H9 (cell line): ENCODE data around the gene BARX2. TPM values are rescaled to one million over a fixed set of nuclear protein-coding genes. Genes with fewer than 3 reads are reported as not detected.

ENCODE experiments used
- DNase-seq: peaks from one replicate; pipeline ENCODE4 v3.0.0-alpha.2; 2017
- H2AFZ ChIP-seq: one replicate; pipeline ENCODE4 v1.6.1; 2013; ENCODE audit warnings: mild to moderate bottlenecking, low read length, control low read depth, moderate library complexity
- H2AK5ac ChIP-seq: 2 replicates; pipeline ENCODE4 v1.6.1; 2013; ENCODE audit warnings: low read length, control low read depth, mixed read lengths; ENCODE audit not compliant: insufficient read length
- H2BK120ac ChIP-seq: one replicate; pipeline ENCODE4 v1.6.1; 2013; ENCODE audit warnings: low read depth, mild to moderate bottlenecking, low read length, control low read depth, inconsistent platforms; ENCODE audit not compliant: poor library complexity, severe bottlenecking
- H2BK12ac ChIP-seq: 2 replicates; pipeline ENCODE4 v1.6.1; 2013; ENCODE audit warnings: low read length, control low read depth, mixed read lengths, low read depth; ENCODE audit not compliant: insufficient read length
- H2BK15ac ChIP-seq: 2 replicates; pipeline ENCODE4 v1.6.1; 2013; ENCODE audit warnings: low read depth, low read length, control low read depth
- H2BK20ac ChIP-seq: one replicate; pipeline ENCODE4 v1.6.1; 2013; ENCODE audit warnings: low read depth, mild to moderate bottlenecking, low read length, control low read depth, inconsistent platforms; ENCODE audit not compliant: poor library complexity, severe bottlenecking
- H2BK5ac ChIP-seq: 2 replicates; pipeline ENCODE4 v1.6.1; 2013; ENCODE audit warnings: low read length, control low read depth, mixed read lengths; ENCODE audit not compliant: insufficient read length
- H3K14ac ChIP-seq: 2 replicates; pipeline ENCODE4 v1.6.1; 2013; ENCODE audit warnings: low read length, control low read depth; ENCODE audit not compliant: insufficient read depth
- H3K18ac ChIP-seq: 2 replicates; pipeline ENCODE4 v1.6.1; 2013; ENCODE audit warnings: low read depth, mild to moderate bottlenecking, mixed read lengths, low read length, control low read depth; ENCODE audit not compliant: insufficient read length
- H3K23ac ChIP-seq: 2 replicates; pipeline ENCODE4 v1.6.1; 2013; ENCODE audit warnings: low read length, control low read depth, mixed read lengths, low read depth; ENCODE audit not compliant: insufficient read length
- H3K23me2 ChIP-seq: 2 replicates; pipeline ENCODE4 v1.6.1; 2013; ENCODE audit warnings: low read depth, mild to moderate bottlenecking, mixed read lengths, low read length, control low read depth; ENCODE audit not compliant: insufficient read length, poor library complexity, severe bottlenecking
- H3K27ac ChIP-seq: 2 replicates; pipeline ENCODE4 v1.5.1; 2013; ENCODE audit warnings: low read length, control low read depth, mixed read lengths, low read depth; ENCODE audit not compliant: insufficient read length
- H3K27me3 ChIP-seq: 2 replicates; pipeline ENCODE4 v1.6.1; 2013; ENCODE audit warnings: low read length, control low read depth, inconsistent platforms; ENCODE audit not compliant: insufficient read depth
- H3K4ac ChIP-seq: 2 replicates; pipeline ENCODE4 v1.6.1; 2013; ENCODE audit warnings: low read depth, mild to moderate bottlenecking, control low read depth, inconsistent platforms, low read length, moderate library complexity
- H3K4me1 ChIP-seq: 2 replicates; pipeline ENCODE4 v1.6.1; 2013; ENCODE audit warnings: low read length, control low read depth, inconsistent platforms; ENCODE audit not compliant: insufficient read depth
- H3K4me2 ChIP-seq: 2 replicates; pipeline ENCODE4 v1.6.1; 2013; ENCODE audit warnings: low read length, control low read depth, mixed read lengths; ENCODE audit not compliant: insufficient read length, insufficient read depth
- H3K56ac ChIP-seq: 2 replicates; pipeline ENCODE4 v1.6.1; 2013; ENCODE audit warnings: low read depth, mild to moderate bottlenecking, mixed read lengths, low read length, control low read depth; ENCODE audit not compliant: insufficient read length
- H3K79me1 ChIP-seq: 2 replicates; pipeline ENCODE4 v1.6.1; 2013; ENCODE audit warnings: low read depth, mild to moderate bottlenecking, moderate library complexity, low read length, control low read depth, inconsistent platforms; ENCODE audit not compliant: insufficient read depth, poor library complexity, severe bottlenecking
- H3K79me2 ChIP-seq: 2 replicates; pipeline ENCODE4 v1.6.1; 2013; ENCODE audit warnings: low read length, control low read depth, inconsistent platforms; ENCODE audit not compliant: insufficient read depth
- H3K9ac ChIP-seq: 2 replicates; pipeline ENCODE4 v1.6.1; 2013; ENCODE audit warnings: low read length, control low read depth, mixed read lengths; ENCODE audit not compliant: insufficient read length; ENCODE audit errors: extremely low read depth
- H3K9me3 ChIP-seq: one replicate; pipeline ENCODE4 v1.6.1; 2013; ENCODE audit warnings: low read depth, low read length, inconsistent platforms; ENCODE audit not compliant: control insufficient read depth
- H3T11ph ChIP-seq: one replicate; pipeline ENCODE4 v1.6.1; 2013; ENCODE audit warnings: mild to moderate bottlenecking, low read length, control low read depth, inconsistent platforms
- H4K20me1 ChIP-seq: one replicate; pipeline ENCODE4 v1.6.1; 2013; ENCODE audit not compliant: control insufficient read depth, insufficient read length, insufficient read depth
- H4K5ac ChIP-seq: 2 replicates; pipeline ENCODE4 v1.6.1; 2013; ENCODE audit warnings: low read depth, mild to moderate bottlenecking, mixed read lengths, low read length, control low read depth; ENCODE audit not compliant: insufficient read length
- H4K8ac ChIP-seq: replicated peaks from 2 replicates; pipeline ENCODE4 v1.6.1; 2013; ENCODE audit warnings: low read length, control low read depth, mixed read lengths, low read depth; ENCODE audit not compliant: insufficient read length
- H4K91ac ChIP-seq: 2 replicates; pipeline ENCODE4 v1.6.1; 2013; ENCODE audit warnings: low read depth, mild to moderate bottlenecking, moderate library complexity, mixed read lengths, low read length, control low read depth; ENCODE audit not compliant: insufficient read length
- H3K27ac Mint-ChIP-seq, 3 experiments: 2 replicates in 2 of 3; 3 replicates in 1 of 3; pipeline ENCODE4 v1.8.0; 2020 to 2021; ENCODE audit warnings: mixed read lengths in 3 of 3, mild to moderate bottlenecking in 1 of 3, moderate library complexity in 1 of 3
- H3K27me3 Mint-ChIP-seq: 2 replicates; pipeline ENCODE4 v1.8.0; 2021; ENCODE audit warnings: low read depth, mild to moderate bottlenecking, moderate library complexity, mixed read lengths
- H3K36me3 Mint-ChIP-seq, 3 experiments: 2 replicates in 2 of 3; 3 replicates in 1 of 3; pipeline ENCODE4 v1.8.0; 2020 to 2021; ENCODE audit warnings: low read depth in 3 of 3, mixed read lengths in 3 of 3; ENCODE audit not compliant: insufficient read depth in 1 of 3
- H3K4me1 Mint-ChIP-seq, 2 experiments: 2 replicates each; pipeline ENCODE4 v1.8.0; 2020; ENCODE audit warnings: mixed read lengths in 2 of 2
- H3K4me3 Mint-ChIP-seq, 2 experiments: 2 replicates in 1 of 2; 3 replicates in 1 of 2; pipeline ENCODE4 v1.8.0; 2020 to 2021; ENCODE audit warnings: mild to moderate bottlenecking in 2 of 2, mixed read lengths in 2 of 2, moderate library complexity in 1 of 2
- H3K9me3 Mint-ChIP-seq, 2 experiments: 2 replicates in 1 of 2; 3 replicates in 1 of 2; pipeline ENCODE4 v1.8.0; 2020; ENCODE audit warnings: mild to moderate bottlenecking in 2 of 2, mixed read lengths in 2 of 2, moderate library complexity in 1 of 2
- WGBS: extraction: QIAGEN DNeasy Blood & Tissue Kit; methylation state at CpG from one replicate; pipeline ENCODE4 v1.1.7; 2013; ENCODE audit warnings: missing lambda C conversion rate, low lambda C conversion rate, mixed read lengths; ENCODE audit not compliant: insufficient read length; ENCODE audit errors: extremely low coverage; 5-methylcytosine and 5-hydroxymethylcytosine counted together
- total RNA-seq: library from RNA; stranded (reverse); gene quantifications from 2 replicates; pipeline ENCODE4 v1.2.1, GENCODE V29; 2021
- TF ChIP-seq, protein P1 (sequence below): fragments of 200-600 bp; sonication (generic); conservative IDR thresholded peaks from 3 replicates; pipeline ENCODE4 v1.8.0; 2021; ENCODE audit warnings: antibody characterized with exemption, mild to moderate bottlenecking

BARX2 gene
- total RNA-seq, 1 experiment from 2014 or later = not detected

DNA sequence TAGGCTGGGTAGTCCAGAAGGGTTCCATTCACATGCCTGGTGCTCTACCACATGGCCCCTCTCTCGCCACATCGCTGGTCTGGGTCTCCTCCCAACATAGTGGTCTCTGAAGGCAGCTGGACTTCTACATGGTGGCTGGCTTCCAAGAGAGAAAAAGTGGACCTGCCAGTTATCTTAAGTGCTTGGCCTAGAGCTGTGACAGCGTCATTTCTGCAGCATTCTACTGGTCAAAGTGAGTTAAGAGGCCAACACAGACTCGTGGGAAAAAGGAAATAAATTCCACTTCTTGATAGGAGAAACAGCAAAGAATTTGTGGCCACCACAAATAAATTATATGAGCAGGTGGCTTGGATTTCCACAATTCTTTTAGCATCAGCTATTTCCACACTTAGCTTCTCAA lies 21.0 kb upstream of the BARX2 start:
- H2BK15ac ChIP-seq = no peak overlapping the region
- no peak overlapping the region for H3K4ac ChIP-seq
- no peak overlapping the region for H3K56ac ChIP-seq
- no peaks in the 10 kb centered on the region for H3K23me2 ChIP-seq
- no peak overlapping the region for H3K23ac ChIP-seq
- no peak overlapping the region for H3T11ph ChIP-seq
- H2AFZ ChIP-seq = no peak overlapping the region
- H4K5ac ChIP-seq = no peak overlapping the region
- H3K9ac ChIP-seq = no peak overlapping the region
- H3K4me3 Mint-ChIP-seq = no peak overlapping the region
- H2BK12ac ChIP-seq = no peak overlapping the region
- no peak overlapping the region for H4K91ac ChIP-seq
- no peaks in the 10 kb centered on the region for H3K27me3 ChIP-seq
- H3K79me2 ChIP-seq = no peaks in the 10 kb centered on the region
- H3K27ac ChIP-seq = no peak overlapping the region
- H2BK20ac ChIP-seq = no peak overlapping the region
- H3K27me3 Mint-ChIP-seq = peaks cover 18% of the 10 kb centered on the region
- no peak overlapping the region for H2BK5ac ChIP-seq
- H3K4me2 ChIP-seq = no peak overlapping the region
- H3K9me3 ChIP-seq = no peaks in the 10 kb centered on the region
- no peak overlapping the region for H2AK5ac ChIP-seq
- H2BK120ac ChIP-seq = no peak overlapping the region
- H3K79me1 ChIP-seq = no peaks in the 10 kb centered on the region
- no peak for DNase-seq
- H3K9me3 Mint-ChIP-seq = peaks cover 5 to 6% of the 10 kb centered on the region in 2 experiments
- H3K14ac ChIP-seq = no peak overlapping the region
- peaks cover 0 to 6% (median 5%) of the 10 kb centered on the region in 3 experiments; a peak in 3 of 7 replicates for H3K36me3 Mint-ChIP-seq
- no peak overlapping the region for H3K18ac ChIP-seq
- H4K20me1 ChIP-seq = no peaks in the 10 kb centered on the region
- TF ChIP-seq, protein P1, sequence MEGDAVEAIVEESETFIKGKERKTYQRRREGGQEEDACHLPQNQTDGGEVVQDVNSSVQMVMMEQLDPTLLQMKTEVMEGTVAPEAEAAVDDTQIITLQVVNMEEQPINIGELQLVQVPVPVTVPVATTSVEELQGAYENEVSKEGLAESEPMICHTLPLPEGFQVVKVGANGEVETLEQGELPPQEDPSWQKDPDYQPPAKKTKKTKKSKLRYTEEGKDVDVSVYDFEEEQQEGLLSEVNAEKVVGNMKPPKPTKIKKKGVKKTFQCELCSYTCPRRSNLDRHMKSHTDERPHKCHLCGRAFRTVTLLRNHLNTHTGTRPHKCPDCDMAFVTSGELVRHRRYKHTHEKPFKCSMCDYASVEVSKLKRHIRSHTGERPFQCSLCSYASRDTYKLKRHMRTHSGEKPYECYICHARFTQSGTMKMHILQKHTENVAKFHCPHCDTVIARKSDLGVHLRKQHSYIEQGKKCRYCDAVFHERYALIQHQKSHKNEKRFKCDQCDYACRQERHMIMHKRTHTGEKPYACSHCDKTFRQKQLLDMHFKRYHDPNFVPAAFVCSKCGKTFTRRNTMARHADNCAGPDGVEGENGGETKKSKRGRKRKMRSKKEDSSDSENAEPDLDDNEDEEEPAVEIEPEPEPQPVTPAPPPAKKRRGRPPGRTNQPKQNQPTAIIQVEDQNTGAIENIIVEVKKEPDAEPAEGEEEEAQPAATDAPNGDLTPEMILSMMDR = no peak
- no peak overlapping the region for H4K8ac ChIP-seq
- no peak overlapping the region for H3K27ac Mint-ChIP-seq
- WGBS = no CpG with 5 or more reads among the region's 4 CpGs
- H3K4me1 ChIP-seq = no peaks in the 10 kb centered on the region
- no peaks in the 10 kb centered on the region for H3K4me1 Mint-ChIP-seq
